Measurements from ENCODE around the gene TMOD1.

The TMOD1 gene

GRCh38 chr9:97633859-97634490 is 132.5 kb downstream of the TMOD1 start:
- Histone ChIP-seq H3K4me1 (ENCODE audit: insufficient read depth, low read length) (peaks cover 49% of the 10 kb centered on the region), H3K4me3 (ENCODE audit: low read depth in 1 of 2, low read length in 2 of 2) (peak overlapping the region; percentile 72 to 87), H3K36me3 (ENCODE audit: insufficient read depth, low read length) (no peaks in the 10 kb centered on the region), H3K9ac (ENCODE audit: low read length) (peak overlapping the region; percentile 86), H3K27me3 (ENCODE audit: control insufficient read depth in 1 of 2, insufficient read depth in 2 of 2, low read length in 2 of 2) (no peaks in the 10 kb centered on the region), H3K9me3 (ENCODE audit: low read length) (no peaks in the 10 kb centered on the region), H3K27ac (ENCODE audit: low read depth, low read length) (peak overlapping the region; percentile 99)

- Histone ChIP-seq H3K27me3 (ENCODE audit: control insufficient read depth in 1 of 2, insufficient read depth in 2 of 2, low read length in 2 of 2) (no peaks in the 10 kb centered on the region), H3K27ac (ENCODE audit: low read depth, low read length) (no peak overlapping the region), H3K4me1 (ENCODE audit: insufficient read depth, low read length) (peaks cover 44% of the 10 kb centered on the region), H3K36me3 (ENCODE audit: insufficient read depth, low read length) (no peaks in the 10 kb centered on the region), H3K4me3 (ENCODE audit: low read depth in 1 of 2, low read length in 2 of 2) (peak overlapping the region in 1 of 2 donors; percentile 87), H3K9me3 (ENCODE audit: low read length) (no peaks in the 10 kb centered on the region), H3K9ac (ENCODE audit: low read length) (peak overlapping the region; percentile 86)
Measured at GRCh38 chr9:97635026-97635425, 133.6 kb downstream of the TMOD1 start.

- Histone ChIP-seq H3K4me1 (ENCODE audit: insufficient read depth, low read length) (peaks cover 33% of the 10 kb centered on the region), H3K27ac (ENCODE audit: low read depth, low read length) (no peak overlapping the region), H3K36me3 (ENCODE audit: insufficient read depth, low read length) (no peaks in the 10 kb centered on the region), H3K4me3 (ENCODE audit: low read depth in 1 of 2, low read length in 2 of 2) (no peak overlapping the region), H3K9me3 (ENCODE audit: low read length) (no peaks in the 10 kb centered on the region), H3K27me3 (ENCODE audit: control insufficient read depth in 1 of 2, insufficient read depth in 2 of 2, low read length in 2 of 2) (no peaks in the 10 kb centered on the region), H3K9ac (ENCODE audit: low read length) (no peak overlapping the region)
Measured at GRCh38 chr9:97636903-97637302, 135.4 kb downstream of the TMOD1 start.

DNA sequence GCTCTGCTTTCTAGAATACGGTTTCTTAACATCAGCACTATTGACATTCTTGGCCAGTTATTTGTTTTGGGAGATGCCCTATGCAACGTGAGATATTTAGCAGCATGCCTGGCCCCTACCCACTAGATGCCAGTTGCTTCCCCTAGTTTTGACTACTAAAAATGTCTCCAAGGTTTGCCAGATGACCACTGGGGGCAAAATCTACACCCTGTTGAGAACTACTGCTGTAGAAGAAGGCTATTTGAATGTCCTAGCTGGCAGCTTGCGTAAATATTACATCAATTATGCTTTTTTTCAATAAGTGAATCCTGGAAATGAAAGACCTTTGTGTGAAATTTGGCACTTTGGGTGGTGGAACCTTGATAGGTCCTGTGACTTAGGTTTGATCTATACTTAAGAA is 137.2 kb downstream of the TMOD1 start:
- Histone ChIP-seq H3K4me3 (ENCODE audit: low read depth in 1 of 2, low read length in 2 of 2) (no peak overlapping the region), H3K9ac (ENCODE audit: low read length) (no peak overlapping the region), H3K9me3 (ENCODE audit: low read length) (no peaks in the 10 kb centered on the region), H3K27me3 (ENCODE audit: control insufficient read depth in 1 of 2, insufficient read depth in 2 of 2, low read length in 2 of 2) (no peaks in the 10 kb centered on the region), H3K36me3 (ENCODE audit: insufficient read depth, low read length) (peaks cover 8% of the 10 kb centered on the region), H3K27ac (ENCODE audit: low read depth, low read length) (no peak overlapping the region), H3K4me1 (ENCODE audit: insufficient read depth, low read length) (peaks cover 30% of the 10 kb centered on the region)

DNA sequence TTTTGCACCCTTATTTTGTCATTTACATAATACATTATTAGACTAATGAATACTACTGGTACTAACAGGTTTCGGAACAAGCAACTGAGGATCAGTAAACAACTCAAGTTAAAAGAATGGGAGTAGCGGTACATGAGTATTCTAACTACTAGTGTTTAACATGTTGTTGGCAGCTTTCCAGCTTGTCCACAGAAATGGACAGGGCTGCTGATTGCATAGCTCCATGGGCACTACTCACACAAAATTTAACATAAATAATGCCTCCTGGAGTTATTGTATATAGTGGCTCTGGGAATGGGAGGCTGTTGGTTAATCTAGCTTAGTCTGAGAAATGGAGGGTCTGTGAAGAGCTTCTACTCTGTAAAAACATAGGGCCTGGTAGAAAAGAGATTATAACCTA is 138.9 kb downstream of the TMOD1 start:
- Histone ChIP-seq H3K27ac (ENCODE audit: low read depth, low read length) (no peak overlapping the region), H3K9me3 (ENCODE audit: low read length) (no peaks in the 10 kb centered on the region), H3K4me1 (ENCODE audit: insufficient read depth, low read length) (peaks cover 18% of the 10 kb centered on the region), H3K9ac (ENCODE audit: low read length) (no peak overlapping the region), H3K4me3 (ENCODE audit: low read depth in 1 of 2, low read length in 2 of 2) (no peak overlapping the region), H3K27me3 (ENCODE audit: control insufficient read depth in 1 of 2, insufficient read depth in 2 of 2, low read length in 2 of 2) (no peaks in the 10 kb centered on the region), H3K36me3 (ENCODE audit: insufficient read depth, low read length) (peaks cover 15% of the 10 kb centered on the region)

- H3K4me1 ChIP-seq (ENCODE audit: insufficient read depth, low read length), result no peaks in the 10 kb centered on the region
- no peak overlapping the region for H3K27ac ChIP-seq (ENCODE audit: low read depth, low read length)
- H3K9ac ChIP-seq (ENCODE audit: low read length), result no peak overlapping the region
- H3K27me3 ChIP-seq (ENCODE audit: control insufficient read depth in 1 of 2, insufficient read depth in 2 of 2, low read length in 2 of 2), result no peaks in the 10 kb centered on the region
- H3K4me3 ChIP-seq (ENCODE audit: low read depth in 1 of 2, low read length in 2 of 2), result no peak overlapping the region
- no peaks in the 10 kb centered on the region for H3K9me3 ChIP-seq (ENCODE audit: low read length)
- peaks cover 49% of the 10 kb centered on the region for H3K36me3 ChIP-seq (ENCODE audit: insufficient read depth, low read length)
Measured at GRCh38 chr9:97645720-97646119, 144.3 kb downstream of the TMOD1 start.

DNA sequence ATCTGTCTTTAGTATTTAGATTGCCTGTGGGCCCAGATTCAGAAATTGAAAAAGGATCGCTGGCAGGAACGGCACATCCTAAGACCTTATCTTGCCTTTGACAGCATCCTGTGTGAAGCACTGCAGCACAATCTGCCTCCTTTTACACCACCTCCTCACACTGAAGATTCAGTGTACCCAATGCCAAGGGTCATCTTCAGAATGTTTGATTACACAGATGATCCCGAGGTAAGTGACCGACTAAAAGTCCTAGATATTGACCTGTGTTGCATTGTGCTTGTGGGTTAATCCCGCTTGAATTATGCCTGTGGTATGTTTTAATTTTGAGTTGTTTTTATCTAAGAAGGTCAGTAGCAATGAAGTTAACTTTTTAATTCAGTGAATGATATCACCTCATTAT is 146.5 kb downstream of the TMOD1 start:
- no peak overlapping the region for H3K27ac ChIP-seq (ENCODE audit: low read depth, low read length)
- H3K4me1 ChIP-seq (ENCODE audit: insufficient read depth, low read length), result no peaks in the 10 kb centered on the region
- no peak overlapping the region for H3K9ac ChIP-seq (ENCODE audit: low read length)
- H3K9me3 ChIP-seq (ENCODE audit: low read length), result no peaks in the 10 kb centered on the region
- no peak overlapping the region for H3K4me3 ChIP-seq (ENCODE audit: low read depth in 1 of 2, low read length in 2 of 2)
- peaks cover 61% of the 10 kb centered on the region for H3K36me3 ChIP-seq (ENCODE audit: insufficient read depth, low read length)
- no peaks in the 10 kb centered on the region for H3K27me3 ChIP-seq (ENCODE audit: control insufficient read depth in 1 of 2, insufficient read depth in 2 of 2, low read length in 2 of 2)

All from muscle layer of colon (tissue), 2 donors.